GM21717 (cell line): ENCODE measurements around the gene IL18RAP.
A peak's percentile ranks its signal among the peaks of the same experiment; 100 is the strongest.

Source experiments
- ATAC-seq: cut with Tn5 transposase; IDR thresholded peaks from one replicate; pipeline ENCODE4 v1.9.1; 2021; ENCODE audit warnings: mild to moderate bottlenecking, moderate library complexity; ENCODE audit not compliant: unreplicated experiment

Gene IL18RAP

GRCh38 chr2:102492006-102492405, 69.0 kb downstream of the IL18RAP start:
- no peak for ATAC-seq

GRCh38 chr2:102494570-102494969, 71.6 kb downstream of the IL18RAP start:
- ATAC-seq, result no peak

DNA sequence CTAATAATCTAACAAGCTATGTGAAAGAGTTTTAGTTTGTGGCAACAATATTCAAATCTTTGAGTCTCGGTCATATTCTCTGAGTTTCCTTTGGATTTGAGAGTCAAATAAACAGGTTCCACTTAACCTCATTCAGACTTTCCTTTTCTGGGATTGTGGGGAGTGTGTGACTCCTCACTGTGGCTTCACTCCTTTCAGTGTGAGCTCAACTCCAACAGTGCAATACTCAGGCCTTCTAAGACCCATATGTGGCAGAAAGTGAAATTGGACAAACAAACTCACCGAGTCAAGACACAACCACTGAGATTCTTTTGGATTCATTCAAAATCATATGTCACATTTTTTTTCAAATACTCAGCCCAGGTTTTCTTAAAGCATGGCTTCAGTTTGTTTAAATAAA, 75.5 kb downstream of the IL18RAP start:
- ATAC-seq, result peak; percentile 67

DNA sequence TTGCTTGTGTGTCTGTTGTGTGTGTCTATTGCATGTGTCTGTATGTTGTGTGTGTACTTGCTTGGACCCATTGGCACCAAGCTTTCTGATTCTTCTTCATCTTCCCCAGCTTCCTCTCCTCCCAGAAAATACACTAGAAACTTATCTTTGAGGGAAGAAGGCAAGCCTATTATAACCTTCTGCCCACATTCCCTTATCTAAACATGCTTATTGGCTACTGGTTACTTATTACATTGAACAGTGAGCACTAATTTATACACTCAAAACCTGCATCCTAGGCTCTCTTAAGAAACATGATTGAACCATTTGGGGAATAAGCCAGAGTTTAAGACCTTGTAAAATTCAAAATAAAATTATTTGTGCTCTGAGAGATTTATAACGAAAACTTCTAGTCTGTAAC, 76.6 kb downstream of the IL18RAP start:
- no peak for ATAC-seq
